ENCODE measurements around the gene LCE1E.

LCE1E gene, protein sequence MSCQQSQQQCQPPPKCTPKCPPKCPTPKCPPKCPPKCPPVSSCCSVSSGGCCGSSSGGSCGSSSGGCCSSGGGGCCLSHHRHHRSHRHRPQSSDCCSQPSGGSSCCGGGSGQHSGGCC

DNA sequence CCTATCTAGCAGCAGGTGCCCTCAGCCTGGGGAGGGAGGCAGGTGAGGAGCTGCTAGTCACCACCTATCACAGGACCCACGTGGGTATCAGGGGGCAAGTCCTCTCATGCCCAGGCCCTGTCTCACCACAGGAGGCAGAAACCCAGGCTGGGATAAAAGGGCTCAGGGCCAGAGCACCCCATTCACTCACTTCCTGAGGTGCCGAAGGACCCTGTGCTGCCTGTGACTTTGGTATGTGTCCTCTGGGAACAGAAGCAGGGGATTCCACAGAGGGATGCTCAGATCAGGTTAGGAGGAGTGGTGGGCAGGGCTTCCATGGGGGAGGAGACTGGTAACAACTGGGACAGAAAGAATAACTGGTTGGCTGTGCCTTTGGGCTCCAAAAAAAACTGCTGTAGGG is at the start of gene LCE1E:
TSS of gene LCE1E (plus strand) at position 181 of the 400 bp plus-strand sequence. CDS start 1,043 bp downstream, outside the sequence.
- peak; percentile 91 for DNase-seq (ENCODE audit: low read depth)
- no peak within 1 kb of the TSS for H3K4me3 ChIP-seq (ENCODE audit: low read length)
- TF ChIP-seq, protein P1, sequence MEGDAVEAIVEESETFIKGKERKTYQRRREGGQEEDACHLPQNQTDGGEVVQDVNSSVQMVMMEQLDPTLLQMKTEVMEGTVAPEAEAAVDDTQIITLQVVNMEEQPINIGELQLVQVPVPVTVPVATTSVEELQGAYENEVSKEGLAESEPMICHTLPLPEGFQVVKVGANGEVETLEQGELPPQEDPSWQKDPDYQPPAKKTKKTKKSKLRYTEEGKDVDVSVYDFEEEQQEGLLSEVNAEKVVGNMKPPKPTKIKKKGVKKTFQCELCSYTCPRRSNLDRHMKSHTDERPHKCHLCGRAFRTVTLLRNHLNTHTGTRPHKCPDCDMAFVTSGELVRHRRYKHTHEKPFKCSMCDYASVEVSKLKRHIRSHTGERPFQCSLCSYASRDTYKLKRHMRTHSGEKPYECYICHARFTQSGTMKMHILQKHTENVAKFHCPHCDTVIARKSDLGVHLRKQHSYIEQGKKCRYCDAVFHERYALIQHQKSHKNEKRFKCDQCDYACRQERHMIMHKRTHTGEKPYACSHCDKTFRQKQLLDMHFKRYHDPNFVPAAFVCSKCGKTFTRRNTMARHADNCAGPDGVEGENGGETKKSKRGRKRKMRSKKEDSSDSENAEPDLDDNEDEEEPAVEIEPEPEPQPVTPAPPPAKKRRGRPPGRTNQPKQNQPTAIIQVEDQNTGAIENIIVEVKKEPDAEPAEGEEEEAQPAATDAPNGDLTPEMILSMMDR (IDR thresholded peaks at IDR 0.05; ENCODE audit: insufficient read depth, low read depth, low read length, missing control alignments) = peak; percentile 30

- TF ChIP-seq, protein P1 (IDR thresholded peaks at IDR 0.05; ENCODE audit: insufficient read depth, low read depth, low read length, missing control alignments) = no peak
- no peak for DNase-seq (ENCODE audit: low read depth)
These were observed 48.1 kb upstream of the LCE1E start for GRCh38 chr1:152737997-152738396.

GRCh38 chr1:152739841-152740240 is 46.2 kb upstream of the LCE1E start:
- no peak overlapping the region for H3K4me3 ChIP-seq (ENCODE audit: low read length)
- TF ChIP-seq, protein P1 (IDR thresholded peaks at IDR 0.05; ENCODE audit: insufficient read depth, low read depth, low read length, missing control alignments) = no peak
- peak; percentile 83 for DNase-seq (ENCODE audit: low read depth)

More at GRCh38 chr1:152737997-152738396, 48.1 kb upstream of the LCE1E start:
- no peak overlapping the region for H3K4me3 ChIP-seq (ENCODE audit: low read length)

DNA sequence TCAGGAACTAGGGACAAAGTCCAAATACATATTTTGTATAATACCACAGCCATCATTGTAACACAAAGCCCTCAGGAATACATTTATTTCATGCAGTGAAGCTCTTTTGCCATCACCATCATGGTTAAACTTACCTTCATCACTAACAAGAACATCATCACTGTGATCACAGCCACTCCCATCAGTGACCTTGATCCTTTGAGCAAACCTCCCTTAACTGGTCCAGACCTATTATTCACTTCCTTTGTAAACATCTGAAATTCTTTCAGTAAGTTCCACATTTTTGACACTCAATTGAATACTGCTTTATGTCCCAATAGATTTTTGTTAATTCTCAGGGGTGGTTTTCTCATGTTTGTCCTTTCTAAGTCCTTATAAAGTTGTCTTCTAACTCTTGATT is 44.4 kb upstream of the LCE1E start:
- peak; percentile 53 for DNase-seq (ENCODE audit: low read depth)
- H3K4me3 ChIP-seq (ENCODE audit: low read length) = no peak overlapping the region
- TF ChIP-seq, protein P1 (IDR thresholded peaks at IDR 0.05; ENCODE audit: insufficient read depth, low read depth, low read length, missing control alignments) = no peak

DNA sequence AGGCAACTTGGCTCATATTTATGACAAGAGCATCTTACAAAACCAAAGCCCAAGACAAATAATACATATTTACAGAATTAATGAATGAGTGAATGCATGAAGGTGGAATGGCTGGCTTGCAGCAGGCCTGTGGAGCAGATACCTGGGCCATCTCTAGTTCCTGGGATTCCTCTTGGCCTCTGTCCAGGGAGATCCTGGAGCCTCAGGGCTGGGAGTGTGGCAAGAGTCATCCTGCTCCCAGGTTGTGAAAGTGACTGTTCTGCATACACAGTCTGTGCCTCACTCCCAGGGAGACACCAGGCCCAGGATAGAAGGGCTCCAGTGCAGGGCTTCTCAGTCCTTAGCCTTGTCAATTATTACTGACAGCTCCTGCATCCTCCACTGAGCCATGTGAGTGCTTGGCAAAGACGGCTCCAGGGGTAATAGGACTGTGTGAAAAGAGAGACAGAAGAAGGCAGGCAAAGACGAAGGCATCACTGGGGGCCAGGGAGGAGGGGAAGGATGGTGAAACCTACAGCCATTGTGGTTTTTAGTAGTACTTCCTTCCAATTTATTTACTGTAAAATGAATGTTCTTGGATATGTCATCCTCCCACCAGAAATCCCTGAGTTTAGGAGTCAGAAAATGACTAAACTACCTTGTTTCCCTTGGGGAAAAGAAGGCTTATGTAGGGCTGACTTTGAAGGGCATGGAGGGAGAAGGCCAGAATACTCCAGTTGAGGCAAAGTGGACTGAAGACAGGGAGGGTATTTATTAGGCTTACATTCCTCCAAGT is 42.5 kb upstream of the LCE1E start:
- H3K4me3 ChIP-seq (ENCODE audit: low read length) = no peak overlapping the region
- DNase-seq (ENCODE audit: low read depth) = peak; percentile 97
- TF ChIP-seq, protein P1 (IDR thresholded peaks at IDR 0.05; ENCODE audit: insufficient read depth, low read depth, low read length, missing control alignments) = no peak

- peak; percentile 92 for DNase-seq (ENCODE audit: low read depth)
- TF ChIP-seq, protein P1 (IDR thresholded peaks at IDR 0.05; ENCODE audit: insufficient read depth, low read depth, low read length, missing control alignments) = no peak
- no peak overlapping the region for H3K4me3 ChIP-seq (ENCODE audit: low read length)
These were observed 40.8 kb upstream of the LCE1E start for GRCh38 chr1:152745289-152745704.

Data from epithelial cell of esophagus (primary cell).